GM21528 (cell line): ENCODE data around the gene PDE1A.

ENCODE experiments used
- ATAC-seq: cut with Tn5 transposase; IDR thresholded peaks from one replicate; pipeline ENCODE4 v1.9.1; 2021; ENCODE audit warnings: mild to moderate bottlenecking, moderate library complexity; ENCODE audit not compliant: unreplicated experiment, low FRiP score

PDE1A gene

DNA sequence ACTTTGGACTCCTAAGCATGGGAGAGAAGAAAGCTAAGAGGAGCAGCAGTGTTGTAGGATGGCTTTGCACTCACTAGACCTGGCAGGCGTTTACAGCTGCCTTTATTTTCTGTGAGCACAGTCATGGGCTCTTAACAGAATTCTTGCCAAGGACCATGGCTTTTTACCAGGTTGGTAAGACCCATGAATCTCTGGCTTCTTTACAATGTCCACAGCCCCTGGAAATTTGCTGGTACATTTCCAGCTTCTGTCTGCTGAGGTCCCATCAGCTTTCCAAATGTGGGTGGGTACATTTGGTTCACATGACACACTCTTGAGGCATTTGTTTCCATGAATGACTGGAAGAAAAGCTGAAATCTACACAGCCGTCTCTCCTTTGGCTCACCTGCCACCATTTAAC is 278.5 kb downstream of the PDE1A start:
- no peak for ATAC-seq

DNA sequence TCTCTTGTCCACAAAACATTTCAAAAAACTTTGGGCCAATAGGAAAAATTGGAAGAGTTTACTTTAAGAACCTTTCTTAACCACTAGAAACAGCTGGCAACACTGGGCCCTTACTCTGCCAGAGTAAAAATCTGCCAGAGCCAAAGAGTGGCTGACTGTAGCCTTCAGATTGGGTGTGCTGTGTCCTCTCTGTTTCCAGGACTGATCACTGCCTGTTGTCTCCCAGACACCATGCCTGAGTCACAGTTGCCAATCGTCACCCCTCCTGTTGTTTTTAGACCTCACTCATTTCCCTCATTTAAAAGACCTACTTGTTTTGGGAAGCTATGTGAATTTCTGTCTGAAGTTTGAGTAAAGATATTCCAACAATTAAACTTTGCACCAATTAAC is 282.1 kb downstream of the PDE1A start:
- no peak for ATAC-seq

DNA sequence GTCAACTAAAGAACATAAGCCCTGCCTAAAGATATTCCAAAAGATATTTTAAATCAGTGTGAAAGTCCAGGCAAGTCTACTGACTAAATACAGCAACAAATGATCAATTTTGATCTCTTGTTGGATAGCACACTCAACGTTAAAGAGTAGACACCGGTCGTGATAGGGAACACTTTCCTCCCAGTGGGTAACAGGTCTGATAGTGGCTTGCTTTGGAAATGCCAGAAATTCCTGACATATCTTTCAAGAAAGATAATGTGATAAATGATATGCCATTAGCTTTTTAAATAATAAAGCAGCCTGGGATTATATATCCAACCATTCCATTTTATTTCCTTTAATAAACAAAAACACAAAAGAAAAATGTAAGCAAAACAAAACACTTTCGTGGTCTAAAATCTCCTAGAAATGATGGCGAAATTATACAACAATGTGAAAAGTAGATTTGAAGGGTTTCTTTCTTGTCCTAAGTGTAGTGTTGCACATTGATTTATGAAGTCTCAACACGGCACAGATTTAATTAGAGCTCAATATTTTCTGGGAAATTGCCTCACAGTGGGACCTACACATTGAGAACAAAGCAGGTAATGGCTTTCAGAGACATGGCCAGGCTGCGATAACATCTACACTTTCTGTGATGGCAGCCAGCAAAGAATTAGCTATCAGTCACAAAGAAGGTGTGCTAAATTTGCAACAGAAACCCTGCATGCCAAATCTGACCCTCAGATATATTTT is 282.6 kb downstream of the PDE1A start:
- no peak for ATAC-seq

DNA sequence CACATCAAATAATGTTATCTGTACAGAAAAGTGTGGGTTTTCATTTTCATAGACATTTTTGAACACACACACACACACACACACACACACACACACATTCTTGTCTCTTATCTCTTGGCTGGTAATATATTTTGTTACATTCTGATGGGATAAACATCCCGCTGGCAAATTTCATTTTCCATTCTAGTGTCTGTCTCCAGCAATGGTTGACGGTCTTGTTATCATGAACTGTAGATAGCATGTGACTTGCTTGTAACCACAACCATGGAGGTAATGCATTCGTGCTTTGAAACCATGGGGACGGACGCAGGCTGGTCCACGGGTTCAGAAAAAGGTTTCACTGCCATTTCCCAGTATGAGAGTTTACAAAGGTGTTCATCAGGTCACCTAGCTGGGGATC is 284.8 kb downstream of the PDE1A start:
- ATAC-seq = no peak

DNA sequence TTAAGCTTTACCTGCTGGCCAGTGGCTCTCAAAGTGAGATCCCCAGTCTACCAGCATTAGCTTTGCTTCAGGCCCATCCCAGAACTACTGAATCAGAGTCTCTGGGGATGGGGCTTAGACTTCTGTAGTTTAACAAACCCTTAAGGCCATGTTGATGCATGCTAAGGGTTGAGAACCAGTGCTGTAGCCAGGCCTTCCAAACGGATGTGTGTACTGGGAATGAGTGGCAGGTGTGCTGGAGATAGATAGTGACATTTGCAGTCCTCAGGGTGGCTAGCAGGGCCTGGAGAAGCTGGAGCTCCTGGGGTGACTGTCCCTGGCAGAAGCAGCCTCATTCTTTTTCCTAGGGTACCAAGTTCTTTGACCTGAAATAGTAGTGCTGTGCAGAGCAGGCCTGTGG is 292.6 kb downstream of the PDE1A start:
- no peak for ATAC-seq

DNA sequence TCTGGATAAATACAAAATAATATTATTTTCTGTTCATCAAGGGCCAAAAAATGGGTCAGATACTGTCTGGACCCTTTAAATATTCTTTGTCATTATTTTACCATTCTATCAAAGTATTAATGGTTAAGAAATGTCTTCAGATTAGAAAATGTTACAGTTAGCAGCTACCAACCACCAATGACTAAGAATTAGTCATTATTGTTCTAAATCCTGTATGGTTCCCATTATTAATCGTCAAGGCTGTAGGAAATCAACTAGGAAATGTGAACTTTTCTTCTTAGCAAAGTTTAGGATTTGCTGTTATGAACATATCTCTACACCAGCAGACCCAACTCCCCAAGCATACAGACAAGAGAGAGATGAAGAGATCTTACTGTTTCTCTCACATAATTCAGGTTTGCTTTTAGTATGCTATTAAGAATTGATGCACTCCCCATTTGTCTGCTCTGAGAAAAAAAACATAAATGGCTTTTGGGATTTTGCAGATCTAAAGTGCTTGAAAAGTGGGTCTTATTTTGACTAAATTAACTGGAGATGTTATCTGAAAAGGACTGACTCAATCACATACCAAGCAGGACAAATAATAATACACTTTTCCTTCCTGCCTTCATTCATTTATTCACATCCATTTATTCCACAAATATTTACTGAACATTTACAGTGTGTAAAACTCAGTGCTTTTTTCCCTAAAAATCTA is 293.5 kb downstream of the PDE1A start:
- ATAC-seq = no peak

DNA sequence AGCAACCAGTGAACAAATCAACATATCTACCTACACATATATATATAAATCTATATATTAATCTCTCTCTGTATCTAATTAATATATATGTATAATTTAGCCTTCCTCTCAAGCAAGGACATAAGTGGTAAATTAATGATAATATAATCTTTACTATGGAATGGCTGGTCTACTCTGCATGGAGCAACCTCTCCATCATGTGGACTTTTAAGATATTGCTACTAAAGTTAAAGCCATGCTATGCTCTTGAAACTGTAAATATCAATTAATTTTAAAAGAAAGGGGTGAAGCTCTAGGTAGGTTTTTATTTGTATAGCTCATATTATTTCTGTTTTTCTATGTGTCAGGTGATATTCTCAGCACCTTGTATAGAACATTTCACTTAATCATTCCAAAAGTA is 294.2 kb downstream of the PDE1A start:
- no peak for ATAC-seq

DNA sequence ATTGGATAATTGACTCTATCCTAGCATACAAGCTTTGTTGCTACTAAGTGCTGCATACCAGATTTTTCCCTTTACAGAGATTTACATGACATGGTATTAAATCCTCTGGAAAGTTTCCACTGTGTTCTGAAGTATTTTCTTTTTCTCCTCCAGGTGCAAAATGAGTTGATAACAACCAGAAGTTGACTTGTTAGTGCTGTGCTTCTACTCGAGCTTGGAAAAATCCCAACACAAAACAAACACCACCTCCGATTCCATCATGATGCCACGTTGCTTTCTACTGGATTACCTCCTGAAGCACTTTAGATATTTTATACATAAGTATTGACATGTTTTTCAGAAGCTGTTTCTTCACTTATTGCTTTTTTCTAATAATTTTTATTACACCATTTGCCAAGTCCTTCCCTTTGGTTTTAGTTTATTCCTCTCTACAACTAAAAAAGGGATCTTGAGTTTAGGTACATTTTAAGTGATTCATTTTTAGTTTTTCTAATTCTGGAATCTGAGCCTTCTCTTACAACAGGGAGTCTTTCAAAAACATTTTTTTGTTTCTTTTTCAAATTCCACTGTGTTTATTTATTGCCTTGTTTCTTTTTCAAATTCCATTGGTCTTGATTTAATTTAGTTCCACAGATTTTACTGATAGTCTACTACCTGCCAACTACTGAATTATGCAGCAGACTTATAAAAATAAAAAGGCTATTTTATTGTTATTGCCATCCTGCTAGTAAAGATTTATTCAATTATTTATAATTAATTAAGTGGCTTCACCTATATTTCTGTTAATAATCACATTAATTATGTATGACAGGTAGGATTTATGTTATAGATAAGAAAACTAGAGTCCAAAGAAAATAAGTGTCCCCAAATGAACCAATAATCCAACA is 297.8 kb downstream of the PDE1A start:
- no peak for ATAC-seq

DNA sequence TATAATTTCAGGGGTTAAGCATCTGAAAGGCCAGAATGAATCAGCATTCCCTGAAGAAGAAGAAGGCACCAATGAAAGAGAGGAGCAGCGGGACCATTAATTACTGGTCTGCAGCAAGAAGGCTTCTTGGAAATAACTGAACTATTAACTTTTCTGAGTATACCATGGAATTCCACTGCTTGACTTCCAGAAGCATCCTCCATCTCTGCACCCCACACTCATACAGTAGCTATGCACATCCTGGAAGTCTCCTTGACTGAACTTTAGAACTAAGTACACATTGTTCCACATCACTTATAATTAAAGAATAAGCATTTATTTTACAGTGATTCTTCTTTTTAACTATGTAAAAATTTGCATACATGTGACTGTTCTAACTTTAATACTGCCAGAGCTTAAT is 309.6 kb downstream of the PDE1A start:
- ATAC-seq = no peak

DNA sequence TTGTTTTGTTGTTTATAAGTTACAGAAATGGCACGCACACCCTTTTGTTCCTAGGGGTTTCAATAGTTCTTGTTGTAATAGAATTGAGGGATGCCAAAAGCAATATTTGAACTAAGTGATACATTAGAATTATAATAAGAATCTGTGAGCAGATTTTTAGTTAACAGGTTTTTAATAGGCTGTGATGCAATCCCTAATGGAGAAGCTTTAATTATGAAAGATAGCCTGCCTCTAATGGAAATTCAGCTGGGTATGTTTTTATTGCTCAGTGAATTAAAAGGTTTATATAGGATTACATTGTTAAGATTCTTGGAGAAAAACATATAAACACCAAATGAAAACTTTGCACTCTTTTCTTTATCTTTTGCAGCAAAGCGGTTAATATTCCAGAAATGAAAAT is 310.1 kb downstream of the PDE1A start:
- no peak for ATAC-seq

DNA sequence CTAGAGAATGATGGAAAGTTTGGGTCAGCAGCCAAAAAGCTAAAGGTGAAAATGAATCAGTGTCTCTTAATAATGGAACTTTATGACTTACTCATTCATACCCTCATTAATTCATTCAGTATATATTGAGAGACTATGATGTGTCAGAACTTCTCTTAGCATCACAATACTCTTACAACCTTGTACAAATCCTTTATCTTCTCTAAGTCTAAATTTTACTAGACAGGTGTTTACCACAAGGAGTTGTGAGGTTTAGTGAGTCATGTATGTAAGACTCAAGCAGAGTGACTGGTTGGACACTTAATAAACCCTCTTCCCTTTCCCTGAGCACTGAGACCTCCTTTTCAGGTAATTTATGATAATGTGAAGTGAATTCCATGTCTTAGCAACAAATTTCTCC is 311.6 kb downstream of the PDE1A start:
- no peak for ATAC-seq

DNA sequence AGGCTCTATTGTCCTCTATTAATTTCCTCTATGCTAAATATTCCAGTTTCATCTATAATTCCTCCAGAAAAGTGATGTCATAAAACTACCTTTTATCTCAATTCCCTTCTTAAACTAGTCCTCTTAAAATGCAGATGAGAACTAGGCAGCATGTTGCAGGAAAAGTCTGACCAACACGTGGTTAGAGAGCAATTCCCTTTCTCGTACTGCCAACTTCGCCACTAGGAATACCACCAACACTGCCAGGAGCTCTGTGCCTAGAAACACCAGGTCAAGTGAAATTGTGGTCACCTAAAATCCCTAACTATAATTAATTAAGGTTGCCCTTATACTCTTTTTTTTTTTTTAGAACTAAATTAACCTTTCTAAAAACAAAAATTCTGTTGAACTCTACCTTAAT is 313.5 kb downstream of the PDE1A start:
- no peak for ATAC-seq

DNA sequence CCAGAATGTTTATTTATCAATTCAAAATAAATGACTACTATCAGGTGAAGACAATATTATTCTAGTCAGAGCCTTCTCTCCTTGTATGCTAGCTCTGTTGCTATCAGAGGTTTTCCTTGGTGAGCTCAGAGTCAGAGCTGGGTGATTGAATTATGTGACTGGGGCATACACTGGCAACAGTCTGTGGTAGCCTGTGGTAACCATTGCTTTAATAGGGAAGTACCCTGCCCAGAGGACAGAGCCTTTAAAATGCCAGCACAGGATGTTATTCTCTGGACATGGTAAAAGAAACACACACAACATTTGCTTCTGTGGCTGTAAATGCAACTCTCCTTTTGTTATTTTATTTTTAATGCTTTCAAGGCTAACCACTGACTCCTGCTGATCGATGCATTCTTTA is 316.5 kb downstream of the PDE1A start:
- no peak for ATAC-seq

DNA sequence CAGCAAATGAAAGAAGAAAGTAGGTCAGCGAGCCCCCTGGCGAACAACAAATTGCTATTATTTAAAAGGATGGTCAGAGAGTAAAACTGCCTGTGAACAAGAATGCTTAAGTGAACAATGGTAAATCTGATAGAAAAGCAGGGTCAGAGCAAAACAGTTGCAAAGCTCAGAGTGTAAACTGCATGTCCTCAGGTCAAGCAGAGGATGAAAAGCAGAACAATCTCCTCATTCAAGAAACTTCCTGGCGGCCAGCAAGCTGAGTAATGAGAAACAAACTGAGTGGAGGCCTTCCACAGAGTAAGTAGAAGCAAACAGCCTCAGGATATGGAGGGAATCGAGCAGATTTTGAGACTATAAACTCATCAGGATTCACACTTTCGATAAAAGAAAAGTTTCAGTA is 323.3 kb downstream of the PDE1A start:
- ATAC-seq = no peak

DNA sequence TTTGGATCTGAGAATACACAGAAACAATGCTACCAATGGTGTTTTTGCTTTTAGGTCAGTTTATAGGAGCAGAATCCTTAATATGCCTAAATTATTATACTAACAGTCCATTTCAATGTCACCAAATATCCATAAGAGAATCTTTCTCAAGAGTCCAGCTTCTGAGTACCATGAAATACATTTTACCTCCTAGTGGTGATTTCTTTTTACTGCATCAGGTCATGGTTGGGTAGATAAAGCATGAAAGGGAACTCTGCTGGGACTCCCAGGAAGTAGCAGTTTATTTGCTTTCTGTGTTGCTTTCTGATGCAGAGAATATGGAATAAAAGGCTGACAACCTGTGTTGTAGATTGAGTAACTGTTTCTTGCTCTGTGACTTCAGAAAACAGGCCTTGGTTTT is 325.6 kb downstream of the PDE1A start:
- ATAC-seq = peak; percentile 75

DNA sequence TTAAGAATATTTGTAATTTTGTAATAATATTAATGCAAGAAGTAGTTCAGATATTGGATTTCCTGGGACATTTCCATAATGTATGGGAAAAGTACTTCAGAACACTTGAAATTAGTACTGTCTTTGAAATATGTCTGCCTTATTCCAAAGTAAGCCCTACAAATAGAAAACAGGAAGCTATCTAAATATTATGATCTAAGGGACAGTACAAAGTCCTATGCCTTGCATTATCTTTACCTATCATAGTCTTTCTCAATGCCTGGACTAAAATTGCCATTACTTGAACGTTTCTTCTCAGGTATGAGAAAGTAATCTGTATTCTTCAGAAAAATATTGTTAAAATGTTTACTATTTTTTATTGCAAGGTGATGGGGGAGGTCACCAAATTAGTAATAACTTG is 328.2 kb downstream of the PDE1A start:
- no peak for ATAC-seq

DNA sequence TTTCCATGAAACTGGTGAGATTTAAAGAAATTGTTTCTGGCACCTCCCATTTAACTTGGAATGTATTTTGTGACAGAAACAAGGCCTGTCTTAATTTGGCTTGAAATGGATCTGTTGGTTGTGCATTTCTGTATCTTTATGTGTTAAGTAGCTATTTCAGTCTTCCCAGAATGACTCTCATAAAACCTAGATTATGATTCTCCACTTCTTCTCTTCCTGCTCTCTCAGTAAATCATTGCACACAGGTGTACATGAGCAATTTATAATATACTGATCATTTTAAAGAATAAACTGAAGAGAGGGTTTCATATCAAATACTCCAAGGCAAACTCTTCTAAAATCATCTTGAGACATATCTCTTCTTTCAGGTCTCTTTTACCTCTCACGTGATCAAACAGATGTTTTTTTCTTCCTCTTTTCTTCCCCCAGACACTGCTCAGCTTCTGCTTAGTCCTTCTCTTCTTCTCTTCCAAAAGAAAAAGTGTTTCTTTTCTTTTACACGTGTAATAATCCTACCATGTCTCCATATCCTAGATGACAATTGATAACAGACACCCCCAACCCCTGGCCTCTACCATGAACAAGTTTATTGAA is 329.2 kb downstream of the PDE1A start:
- no peak for ATAC-seq

DNA sequence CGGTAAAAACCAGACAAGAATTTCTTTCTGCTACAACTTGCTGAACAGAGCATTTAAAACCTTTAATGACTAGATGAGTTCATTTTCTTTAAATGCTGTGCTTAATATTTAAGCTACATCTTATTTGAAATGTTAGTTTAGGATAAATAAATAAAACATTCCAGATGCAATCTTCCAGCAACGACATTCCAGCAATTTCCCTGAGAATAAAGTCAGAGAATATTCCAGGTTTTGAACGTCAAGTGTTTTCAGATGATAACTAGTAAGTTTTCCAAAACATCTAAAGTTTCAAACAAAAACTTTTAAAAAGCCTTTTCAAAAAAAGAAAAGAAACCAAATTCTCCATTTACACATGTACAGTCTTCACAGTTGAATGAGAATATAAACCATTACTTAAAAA is 336.4 kb downstream of the PDE1A start:
- no peak for ATAC-seq
